SK-N-SH (cell line): ENCODE data around the gene MCC. TPM values are rescaled to one million over a fixed set of nuclear protein-coding genes. Genes with fewer than 3 reads are reported as not detected.

Experiments
- CTCF ChIA-PET: fragments of 300-600, 350-600 bp; formaldehyde crosslinking; extraction: SDS; loops from one replicate; lab custom pipeline; 2021; lab: Yijun Ruan, JAX
- POLR2A ChIA-PET: fragments of 350-600 bp; sonication (Branson Sonifier 250); formaldehyde crosslinking; extraction: SDS; loops from one replicate; lab custom pipeline; 2020; ENCODE audit warnings: antibody characterized with exemption, inconsistent platforms; lab: Yijun Ruan, JAX
- DNase-seq: peaks from one replicate; pipeline ENCODE4 v3.0.0; 2012
- H2AFZ ChIP-seq: fragments of 200-600 bp; sonication (generic); 2 replicates; pipeline ENCODE4 v1.8.1; 2016; ENCODE audit warnings: antibody characterized with exemption, mild to moderate bottlenecking, low read depth
- H3F3A ChIP-seq: fragments of 200-600 bp; sonication (generic); replicated peaks from 2 replicates; pipeline ENCODE3; 2016; ENCODE audit warnings: antibody characterized with exemption, mild to moderate bottlenecking; ENCODE audit not compliant: insufficient read depth
- H3K27ac ChIP-seq, 2 experiments: fragments of 200-500 bp in 1 of 2; fragments of 200-600 bp in 1 of 2; sonication (Bioruptor generic) in 1 of 2; sonication (generic), shearing (Covaris generic) in 1 of 2; 2 replicates each; pipeline versions ENCODE4 v1.5.1 to v1.6.1; 2014 to 2016; ENCODE audit warnings: low read depth in 2 of 2, inconsistent platforms in 1 of 2, low read length in 1 of 2, mild to moderate bottlenecking in 1 of 2, mixed read lengths in 1 of 2
- H3K27me3 ChIP-seq: fragments of 200-600 bp; sonication (generic), shearing (Covaris generic); 2 replicates; pipeline ENCODE4 v1.6.1; 2016; ENCODE audit warnings: mixed run types; ENCODE audit not compliant: insufficient read depth
- H3K36me3 ChIP-seq, 2 experiments: fragments of 200-500 bp in 1 of 2; fragments of 200-600 bp in 1 of 2; sonication (Bioruptor generic) in 1 of 2; sonication (generic) in 1 of 2; replicated peaks in 1 of 2; 2 replicates each; pipeline versions ENCODE3 to v1.5.1; 2014 to 2016; ENCODE audit warnings: low read length in 1 of 2, mild to moderate bottlenecking in 1 of 2; ENCODE audit not compliant: insufficient read depth in 2 of 2, control insufficient read depth in 1 of 2
- H3K4me1 ChIP-seq, 2 experiments: fragments of 200-500 bp in 1 of 2; fragments of 200-600 bp in 1 of 2; sonication (Bioruptor generic) in 1 of 2; sonication (generic), shearing (Covaris generic) in 1 of 2; 2 replicates each; pipeline versions ENCODE4 v1.5.1 to v1.6.1; 2014 to 2016; ENCODE audit warnings: low read depth in 1 of 2, low read length in 1 of 2, mixed run types in 1 of 2; ENCODE audit not compliant: insufficient read depth in 2 of 2, control insufficient read depth in 1 of 2
- H3K4me2 ChIP-seq: fragments of 200-600 bp; sonication (generic), shearing (Covaris generic); 2 replicates; pipeline ENCODE4 v1.6.1; 2017; ENCODE audit warnings: mixed run types
- H3K4me3 ChIP-seq, 2 experiments: fragments of 200-500 bp in 1 of 2; fragments of 200-600 bp in 1 of 2; sonication (Bioruptor generic) in 1 of 2; sonication (generic), shearing (Covaris generic) in 1 of 2; 2 replicates each; pipeline versions ENCODE4 v1.5.1 to v1.8.1; 2014 to 2016; ENCODE audit warnings: low read depth in 2 of 2, inconsistent platforms in 1 of 2, low read length in 1 of 2, mild to moderate bottlenecking in 1 of 2, mixed read lengths in 1 of 2, moderate library complexity in 1 of 2
- H3K79me2 ChIP-seq: fragments of 200-600 bp; sonication (generic); 2 replicates; pipeline ENCODE4 v1.8.1; 2017; ENCODE audit warnings: mild to moderate bottlenecking; ENCODE audit not compliant: insufficient read depth
- H3K9ac ChIP-seq: fragments of 200-600 bp; sonication (generic); 2 replicates; pipeline ENCODE4 v1.6.1; 2017; ENCODE audit warnings: mixed run types
- H3K9me2 ChIP-seq: fragments of 200-600 bp; sonication (generic); 2 replicates; pipeline ENCODE4 v1.6.1; 2017; ENCODE audit warnings: mixed run types
- H3K9me3 ChIP-seq: fragments of 200-600 bp; sonication (generic); 2 replicates; pipeline ENCODE4 v1.6.1; 2017; ENCODE audit warnings: mixed run types, mild to moderate bottlenecking, moderate library complexity
- H4K20me1 ChIP-seq: fragments of 200-600 bp; sonication (generic); 2 replicates; pipeline ENCODE4 v1.6.1; 2017; ENCODE audit warnings: mild to moderate bottlenecking, mixed run types; ENCODE audit not compliant: insufficient read depth
- EZH2phosphoT487 ChIP-seq: fragments of 200-600 bp; sonication (generic); IDR thresholded peaks from 2 replicates; pipeline ENCODE4 v1.6.1; 2017; ENCODE audit warnings: low read depth, mixed run types, mild to moderate bottlenecking, antibody characterized with exemption, moderate library complexity, borderline replicate concordance
- FOXM1 ChIP-seq: IDR thresholded peaks from 2 replicates; pipeline ENCODE4 v1.4.0; 2012; ENCODE audit warnings: low read depth, mild to moderate bottlenecking
- GABPA ChIP-seq: IDR thresholded peaks from 2 replicates; pipeline ENCODE4 v1.4.0; 2012; ENCODE audit warnings: low read depth, mild to moderate bottlenecking
- GATA2 ChIP-seq: sonication (generic); formaldehyde crosslinking; IDR thresholded peaks from 2 replicates; pipeline ENCODE4 v1.5.0; 2020; ENCODE audit warnings: mild to moderate bottlenecking, missing genetic modification reagents
- JUND ChIP-seq: IDR thresholded peaks from 2 replicates; pipeline ENCODE4 v1.4.0; 2012
- MXI1 ChIP-seq: IDR thresholded peaks from 2 replicates; pipeline ENCODE4 v1.6.1; 2012; ENCODE audit warnings: mild to moderate bottlenecking, low read depth, low read length, improper control_type of control experiment
- NFIC ChIP-seq: IDR thresholded peaks from 2 replicates; pipeline ENCODE4 v1.4.0; 2012; ENCODE audit warnings: borderline replicate concordance
- POLR2AphosphoS5 ChIP-seq: IDR thresholded peaks from 2 replicates; pipeline ENCODE4 v1.6.1; 2012; ENCODE audit warnings: low read depth, low read length
- RAD21 ChIP-seq: IDR thresholded peaks from 2 replicates; pipeline ENCODE4 v1.6.1; 2012; ENCODE audit warnings: mild to moderate bottlenecking, low read length
- RCOR1 ChIP-seq: fragments of 150-350 bp; IDR thresholded peaks from 2 replicates; pipeline ENCODE4 v1.6.1; 2017; ENCODE audit warnings: antibody characterized with exemption, low read length
- RFX5 ChIP-seq: IDR thresholded peaks from 2 replicates; pipeline ENCODE4 v1.6.1; 2012; ENCODE audit warnings: mild to moderate bottlenecking, improper control_type of control experiment, low read length
- RXRA ChIP-seq: IDR thresholded peaks from 2 replicates; pipeline ENCODE4 v1.4.0; 2012; ENCODE audit warnings: low read depth, mild to moderate bottlenecking, borderline replicate concordance
- SIN3A ChIP-seq: IDR thresholded peaks from 2 replicates; pipeline ENCODE4 v1.6.1; 2012; ENCODE audit warnings: low read depth, mild to moderate bottlenecking, low read length, moderate library complexity, borderline replicate concordance
- SMC3 ChIP-seq: IDR thresholded peaks from 2 replicates; pipeline ENCODE4 v1.6.1; 2012; ENCODE audit warnings: low read depth, low read length, improper control_type of control experiment
- TAF1 ChIP-seq: IDR thresholded peaks from 2 replicates; pipeline ENCODE4 v1.6.1; 2012; ENCODE audit warnings: low read depth, mild to moderate bottlenecking, low read length, moderate library complexity, borderline replicate concordance
- YY1 ChIP-seq: IDR thresholded peaks from 2 replicates; pipeline ENCODE4 v1.4.0; 2012; ENCODE audit warnings: low read depth, mild to moderate bottlenecking
- WGBS: methylation state at CpG from one replicate; pipeline ENCODE4 v1.1.6; 2017; ENCODE audit warnings: low lambda C conversion rate; 5-methylcytosine and 5-hydroxymethylcytosine counted together
- polyA plus RNA-seq, 3 experiments: library from polyadenylated mRNA; depleted of rRNA; stranded (reverse); fragments of >200 nt; gene quantifications; 2 replicates each; pipeline ENCODE4 v1.2.3, GENCODE V29; 2012
- TF ChIP-seq, protein P1 (sequence below): fragments of 150-350 bp; IDR thresholded peaks from 2 replicates; pipeline ENCODE4 v1.6.1; 2016; ENCODE audit warnings: mild to moderate bottlenecking, low read depth, low read length
- TF ChIP-seq, protein P2 (sequence below): fragments of 200-600 bp; sonication (generic); IDR thresholded peaks from 2 replicates; pipeline ENCODE4 v1.6.1; 2017; ENCODE audit warnings: antibody characterized with exemption, mild to moderate bottlenecking, moderate library complexity
- TF ChIP-seq, protein P3 (sequence below): IDR thresholded peaks from 2 replicates; pipeline ENCODE4 v1.4.0; 2012; ENCODE audit warnings: low read depth

The MCC gene
- polyA plus RNA-seq, 1 of the 3 experiments (the other 2 are of a cell fraction) = 3.6 TPM

DNA sequence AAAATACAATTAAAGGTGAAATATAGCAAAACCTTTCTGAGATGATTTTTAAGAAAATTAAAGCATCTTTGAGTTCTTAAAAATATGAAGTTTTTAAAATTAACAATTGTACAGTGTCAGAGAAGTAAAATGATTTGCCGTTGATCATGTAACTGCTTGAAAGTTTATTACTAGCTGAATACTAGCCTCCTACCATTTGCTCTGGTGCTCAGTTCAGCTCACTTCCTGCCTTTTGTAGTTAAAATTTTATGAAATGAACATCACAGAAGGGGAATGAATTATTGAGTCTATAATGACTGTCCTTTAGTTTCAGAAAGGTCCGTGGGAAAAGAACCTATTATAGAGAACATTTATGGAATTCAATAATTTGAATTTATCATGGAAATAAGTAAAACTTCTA is 34.9 kb upstream of the MCC start:
- CTCF ChIA-PET = interaction anchor here (0.7 to 1.7 kb wide), 2 partner anchors 83 to 440 kb away, joined by 3 to 5 read pairs; no protein-coding TSS in a partner anchor
- Histone ChIP-seq H3K9me2 (no peaks in the 10 kb centered on the region), H3K4me2 (no peak overlapping the region), H2AFZ (no peak overlapping the region), H3K36me3 (peaks cover 27 to 46% of the 10 kb centered on the region in 2 experiments), H3K4me1 (peaks cover 0 to 5% of the 10 kb centered on the region in 2 experiments; a peak in 2 of 4 replicates), H3K79me2 (peaks cover 63% of the 10 kb centered on the region), H3K27me3 (no peaks in the 10 kb centered on the region), H3K4me3 (no peak overlapping the region), H3F3A (peaks cover 12% of the 10 kb centered on the region), H3K9me3 (no peaks in the 10 kb centered on the region), H3K27ac (no peak overlapping the region), H4K20me1 (no peaks in the 10 kb centered on the region; the same call in 1 of the 2 replicates), H3K9ac (no peak overlapping the region)
- no peak for TF ChIP-seq MXI1
- TF ChIP-seq, protein P1, sequence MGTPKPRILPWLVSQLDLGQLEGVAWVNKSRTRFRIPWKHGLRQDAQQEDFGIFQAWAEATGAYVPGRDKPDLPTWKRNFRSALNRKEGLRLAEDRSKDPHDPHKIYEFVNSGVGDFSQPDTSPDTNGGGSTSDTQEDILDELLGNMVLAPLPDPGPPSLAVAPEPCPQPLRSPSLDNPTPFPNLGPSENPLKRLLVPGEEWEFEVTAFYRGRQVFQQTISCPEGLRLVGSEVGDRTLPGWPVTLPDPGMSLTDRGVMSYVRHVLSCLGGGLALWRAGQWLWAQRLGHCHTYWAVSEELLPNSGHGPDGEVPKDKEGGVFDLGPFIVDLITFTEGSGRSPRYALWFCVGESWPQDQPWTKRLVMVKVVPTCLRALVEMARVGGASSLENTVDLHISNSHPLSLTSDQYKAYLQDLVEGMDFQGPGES = no peak
- no peak for TF ChIP-seq YY1
- TF ChIP-seq SIN3A = no peak
- no peak for TF ChIP-seq RAD21
- TF ChIP-seq EZH2phosphoT487 = no peak
- TF ChIP-seq RFX5 = no peak
- no peak for TF ChIP-seq GABPA
- no peak for TF ChIP-seq POLR2AphosphoS5
- TF ChIP-seq SMC3 = no peak
- WGBS = 87% methylated on average over 2 of the region's 2 CpGs
- DNase-seq = no peak
- POLR2A ChIA-PET = interaction anchor here (1.2 kb wide), 1 partner anchor 10 kb away, joined by 3 read pairs; the partner anchor contains the start of gene YTHDC2

GRCh38 chr5:113520899-113521298 is 32.6 kb upstream of the MCC start:
- no peak overlapping the region for H3K4me2 ChIP-seq
- no peaks in the 10 kb centered on the region; the same call in 1 of the 2 replicates for H4K20me1 ChIP-seq
- peaks cover 0 to 5% of the 10 kb centered on the region in 2 experiments; a peak in 2 of 4 replicates for H3K4me1 ChIP-seq
- H3K79me2 ChIP-seq = peaks cover 63% of the 10 kb centered on the region
- no peak overlapping the region for H2AFZ ChIP-seq
- H3K9me2 ChIP-seq = no peaks in the 10 kb centered on the region
- ChIA-PET POLR2A (no interaction called here), CTCF (interaction anchor here (1.2 kb wide), 1 partner anchor 436 kb away, joined by 3 read pairs; no protein-coding TSS in a partner anchor)
- H3K9me3 ChIP-seq = no peaks in the 10 kb centered on the region
- no peak for DNase-seq
- no peaks in the 10 kb centered on the region for H3K27me3 ChIP-seq
- H3K27ac ChIP-seq = no peak overlapping the region
- TF ChIP-seq RXRA (no peak), YY1 (no peak), JUND (no peak), GATA2 (CRISPR knock-in tag) (no peak), TAF1 (no peak), FOXM1 (no peak), SIN3A (no peak), RCOR1 (no peak), SMC3 (no peak), NFIC (no peak)
- TF ChIP-seq, protein P2, sequence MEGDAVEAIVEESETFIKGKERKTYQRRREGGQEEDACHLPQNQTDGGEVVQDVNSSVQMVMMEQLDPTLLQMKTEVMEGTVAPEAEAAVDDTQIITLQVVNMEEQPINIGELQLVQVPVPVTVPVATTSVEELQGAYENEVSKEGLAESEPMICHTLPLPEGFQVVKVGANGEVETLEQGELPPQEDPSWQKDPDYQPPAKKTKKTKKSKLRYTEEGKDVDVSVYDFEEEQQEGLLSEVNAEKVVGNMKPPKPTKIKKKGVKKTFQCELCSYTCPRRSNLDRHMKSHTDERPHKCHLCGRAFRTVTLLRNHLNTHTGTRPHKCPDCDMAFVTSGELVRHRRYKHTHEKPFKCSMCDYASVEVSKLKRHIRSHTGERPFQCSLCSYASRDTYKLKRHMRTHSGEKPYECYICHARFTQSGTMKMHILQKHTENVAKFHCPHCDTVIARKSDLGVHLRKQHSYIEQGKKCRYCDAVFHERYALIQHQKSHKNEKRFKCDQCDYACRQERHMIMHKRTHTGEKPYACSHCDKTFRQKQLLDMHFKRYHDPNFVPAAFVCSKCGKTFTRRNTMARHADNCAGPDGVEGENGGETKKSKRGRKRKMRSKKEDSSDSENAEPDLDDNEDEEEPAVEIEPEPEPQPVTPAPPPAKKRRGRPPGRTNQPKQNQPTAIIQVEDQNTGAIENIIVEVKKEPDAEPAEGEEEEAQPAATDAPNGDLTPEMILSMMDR = no peak
- TF ChIP-seq, protein P3, sequence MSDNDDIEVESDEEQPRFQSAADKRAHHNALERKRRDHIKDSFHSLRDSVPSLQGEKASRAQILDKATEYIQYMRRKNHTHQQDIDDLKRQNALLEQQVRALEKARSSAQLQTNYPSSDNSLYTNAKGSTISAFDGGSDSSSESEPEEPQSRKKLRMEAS = no peak
- no peak overlapping the region for H3K9ac ChIP-seq
- no peak overlapping the region for H3K4me3 ChIP-seq
- H3K36me3 ChIP-seq = peaks cover 35 to 49% of the 10 kb centered on the region in 2 experiments
- peaks cover 9% of the 10 kb centered on the region for H3F3A ChIP-seq
